ENCODE results near the gene CTIF.

CTIF gene

DNA sequence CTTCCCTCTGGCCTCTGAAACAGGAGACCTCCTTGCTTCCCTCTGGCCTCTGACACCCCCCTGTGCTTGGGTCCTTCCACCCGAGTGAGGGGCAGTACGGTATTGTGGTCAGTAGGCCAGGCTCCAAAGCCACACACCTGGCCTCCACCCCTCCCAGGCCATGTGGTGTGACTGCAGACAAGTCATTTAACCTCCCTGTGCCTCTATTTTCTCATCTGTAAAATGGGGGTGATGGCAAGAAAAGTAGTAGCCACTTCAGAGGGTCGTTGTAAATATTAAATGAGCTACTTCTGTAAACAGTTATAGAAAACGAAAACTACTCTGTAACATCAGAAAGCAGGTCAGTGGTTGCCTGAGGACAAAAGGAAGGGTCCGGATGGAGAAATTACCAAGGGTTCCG, 337.8 kb downstream of the CTIF start:
- TF ChIP-seq ZFX (IDR thresholded peaks at IDR 0.05; ENCODE audit: borderline replicate concordance) (no peak), CTCF (IDR thresholded peaks at IDR 0.05) (no peak)
- no peak overlapping the region for H3K27ac ChIP-seq

DNA sequence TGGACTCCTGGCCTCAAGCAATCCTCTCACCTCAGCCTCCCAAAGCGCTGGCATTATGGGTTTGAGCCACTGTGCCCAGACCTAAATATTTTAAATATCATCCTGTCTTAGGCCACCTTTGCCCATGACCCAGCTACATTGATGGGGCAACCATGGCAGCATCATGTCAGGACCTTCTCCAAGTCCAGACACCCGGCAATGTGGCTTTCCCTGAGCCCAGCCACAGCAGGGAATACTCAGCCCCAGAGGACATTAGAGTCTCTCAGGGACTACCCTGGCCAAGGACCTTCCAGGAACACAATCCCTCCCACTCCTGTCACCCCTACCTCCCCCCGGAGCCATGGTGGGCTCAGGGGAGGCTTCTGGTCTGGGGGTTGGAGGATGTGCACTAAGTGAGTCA, 339.1 kb downstream of the CTIF start:
- TF ChIP-seq ZFX (IDR thresholded peaks at IDR 0.05; ENCODE audit: borderline replicate concordance): no peak
- no peak for TF ChIP-seq CTCF (IDR thresholded peaks at IDR 0.05)
- no peak overlapping the region for H3K27ac ChIP-seq

DNA sequence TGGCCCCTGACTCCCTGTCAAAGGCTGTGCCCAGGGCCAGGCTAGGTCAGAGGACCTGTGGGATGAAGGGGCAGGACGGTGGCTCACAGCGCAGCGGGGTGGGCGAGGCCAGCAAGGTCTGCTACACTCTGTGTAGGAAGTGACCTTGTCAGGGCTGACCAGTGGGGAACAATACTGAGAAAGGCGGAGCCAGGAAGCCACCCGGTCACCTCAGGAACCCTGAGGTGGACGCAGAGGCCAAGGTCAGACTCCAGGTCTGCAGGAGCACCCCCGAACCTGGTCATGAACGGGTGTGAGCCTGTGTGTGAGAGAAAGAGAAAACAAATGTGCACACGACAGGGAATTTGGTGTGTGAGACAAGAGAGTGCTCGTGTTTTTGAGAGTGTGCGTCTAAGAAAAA, 339.6 kb downstream of the CTIF start:
- H3K27ac ChIP-seq: no peak overlapping the region
- TF ChIP-seq CTCF (IDR thresholded peaks at IDR 0.05) (no peak), ZFX (IDR thresholded peaks at IDR 0.05; ENCODE audit: borderline replicate concordance) (no peak)

DNA sequence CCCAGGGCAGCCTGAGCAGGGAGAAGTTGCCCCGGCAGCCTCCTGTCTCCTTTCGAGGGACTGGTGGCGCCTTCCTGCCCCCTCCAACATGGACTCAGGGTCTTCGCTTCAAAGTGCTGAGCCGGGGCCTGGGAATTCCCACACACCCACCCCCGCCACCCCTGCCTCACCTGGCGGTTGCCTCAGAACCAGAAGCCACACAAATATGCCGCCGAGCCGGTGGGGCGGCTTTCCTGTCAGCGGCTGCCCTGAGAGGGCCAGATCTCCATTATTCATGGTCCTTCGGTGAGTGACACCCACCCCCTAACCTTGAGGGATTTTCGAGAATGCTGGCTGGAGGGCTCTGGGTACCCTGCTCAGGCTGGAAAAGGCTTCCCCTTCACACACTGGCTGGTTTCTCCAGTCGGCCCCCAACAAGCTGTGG, 340.2 kb downstream of the CTIF start:
- no peak overlapping the region for H3K27ac ChIP-seq
- TF ChIP-seq CTCF (IDR thresholded peaks at IDR 0.05): no peak
- no peak for TF ChIP-seq ZFX (IDR thresholded peaks at IDR 0.05; ENCODE audit: borderline replicate concordance)

- TF ChIP-seq ZFX (IDR thresholded peaks at IDR 0.05; ENCODE audit: borderline replicate concordance) (no peak), CTCF (IDR thresholded peaks at IDR 0.05) (no peak)
- H3K27ac ChIP-seq: no peak overlapping the region
Measured at GRCh38 chr18:48880931-48881330, 342.1 kb downstream of the CTIF start.

DNA sequence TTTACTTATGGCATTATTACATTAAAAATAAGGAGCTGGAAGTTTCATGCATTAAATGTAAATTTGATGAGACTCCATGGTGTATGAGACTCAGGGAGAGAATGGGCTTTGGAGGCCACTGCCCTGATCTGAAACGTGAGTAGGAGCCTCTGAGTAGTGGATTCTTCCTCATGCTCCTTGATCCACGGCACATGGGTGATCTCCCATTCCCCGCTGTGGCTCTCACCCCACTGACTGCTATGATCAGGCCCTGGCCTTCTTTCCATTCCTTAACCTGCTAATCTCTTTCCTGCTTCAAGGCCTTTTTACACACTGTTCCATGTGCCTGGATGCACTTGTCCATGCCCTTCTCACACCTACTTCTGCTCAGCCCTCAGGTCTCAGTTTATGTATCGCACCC, 343.5 kb downstream of the CTIF start:
- H3K27ac ChIP-seq: no peak overlapping the region
- no peak for TF ChIP-seq ZFX (IDR thresholded peaks at IDR 0.05; ENCODE audit: borderline replicate concordance)
- TF ChIP-seq CTCF (IDR thresholded peaks at IDR 0.05): no peak

- TF ChIP-seq ZFX (IDR thresholded peaks at IDR 0.05; ENCODE audit: borderline replicate concordance) (no peak), CTCF (IDR thresholded peaks at IDR 0.05) (no peak)
- H3K27ac ChIP-seq: no peak overlapping the region
Measured at GRCh38 chr18:48884306-48884705, 345.5 kb downstream of the CTIF start.

Data from 22Rv1 (cell line).